ENCODE data around the gene CASKIN1.

Gene CASKIN1

DNA sequence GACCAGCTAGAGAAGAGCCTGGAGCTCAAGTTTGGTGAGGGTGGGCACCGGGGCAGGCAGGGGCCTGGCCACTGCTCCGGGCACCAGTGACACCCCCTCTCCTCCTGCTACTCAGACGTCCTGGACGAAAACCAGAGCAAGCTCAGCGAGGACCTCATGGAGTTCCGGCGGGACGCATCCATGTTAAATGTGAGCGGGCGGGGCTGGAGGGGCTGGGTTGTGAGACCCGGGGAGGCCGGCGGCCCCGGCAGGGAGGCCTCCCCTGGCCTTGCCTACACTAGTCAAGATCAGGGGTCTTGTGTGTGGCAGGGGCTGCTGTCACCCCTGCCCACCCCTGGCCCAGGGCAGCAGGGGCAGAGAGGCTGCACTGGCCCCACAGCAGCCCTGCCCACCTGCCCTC is 23.0 kb downstream of the CASKIN1 start:
- DNase-seq = no peak

DNA sequence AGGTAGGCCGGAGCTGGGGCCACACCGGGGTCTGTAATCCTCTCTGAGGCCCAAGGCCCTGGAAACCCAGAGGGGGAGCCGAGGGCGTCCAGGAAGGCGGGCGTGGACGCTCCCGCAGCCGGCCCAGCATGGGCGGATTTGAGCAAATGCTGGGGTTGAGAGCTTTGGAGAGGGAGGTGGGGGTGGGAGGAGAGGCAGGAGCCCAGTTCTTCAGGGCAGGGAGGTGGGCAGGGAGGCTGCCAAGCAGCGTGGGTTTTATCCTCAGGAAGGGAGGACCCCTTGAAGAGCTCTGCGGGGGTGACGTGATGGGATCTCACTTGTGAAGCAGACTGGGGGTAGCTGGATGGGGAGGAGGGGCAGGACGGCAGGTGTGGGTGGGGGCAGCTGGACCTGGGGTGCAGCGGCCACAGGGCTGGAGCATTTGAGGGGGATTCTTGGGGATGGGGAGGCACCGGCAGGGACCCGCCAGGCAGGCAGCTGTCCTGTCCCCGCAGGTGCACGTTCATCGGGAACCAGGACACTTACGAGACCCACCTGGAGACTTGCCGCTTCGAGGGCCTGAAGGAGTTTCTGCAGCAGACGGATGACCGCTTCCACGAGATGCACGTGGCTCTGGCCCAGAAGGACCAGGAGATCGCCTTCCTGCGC is 23.6 kb downstream of the CASKIN1 start:
- DNase-seq = no peak

DNA sequence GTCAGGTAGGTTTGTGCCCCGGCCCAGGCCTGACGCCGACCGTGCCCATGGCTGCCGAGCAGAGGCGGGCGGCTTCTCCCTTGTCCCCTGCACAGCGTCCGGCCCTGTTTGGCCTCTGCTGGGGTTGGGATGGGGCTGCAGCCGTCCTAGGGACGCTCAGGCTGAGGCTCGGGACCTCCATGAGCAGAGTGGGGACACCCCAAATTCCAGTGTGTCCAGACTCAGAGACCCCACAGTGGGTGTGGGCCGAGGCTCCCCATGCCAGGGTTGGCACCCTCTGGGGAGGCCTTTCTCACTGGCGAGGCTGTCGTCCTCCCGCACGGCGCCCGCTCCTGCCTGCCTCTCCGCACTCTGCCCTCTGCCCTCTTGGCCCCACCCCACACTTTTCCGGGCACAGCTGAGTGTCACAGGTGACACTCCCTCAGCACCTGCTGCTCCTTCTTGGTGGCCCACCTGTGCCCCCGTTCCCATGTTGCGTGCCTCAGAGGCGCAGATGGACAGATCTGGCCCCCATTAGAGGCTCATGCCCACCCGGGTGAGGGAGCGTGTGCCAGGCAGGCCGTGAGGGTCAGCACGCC is 24.7 kb downstream of the CASKIN1 start:
- DNase-seq = no peak

DNA sequence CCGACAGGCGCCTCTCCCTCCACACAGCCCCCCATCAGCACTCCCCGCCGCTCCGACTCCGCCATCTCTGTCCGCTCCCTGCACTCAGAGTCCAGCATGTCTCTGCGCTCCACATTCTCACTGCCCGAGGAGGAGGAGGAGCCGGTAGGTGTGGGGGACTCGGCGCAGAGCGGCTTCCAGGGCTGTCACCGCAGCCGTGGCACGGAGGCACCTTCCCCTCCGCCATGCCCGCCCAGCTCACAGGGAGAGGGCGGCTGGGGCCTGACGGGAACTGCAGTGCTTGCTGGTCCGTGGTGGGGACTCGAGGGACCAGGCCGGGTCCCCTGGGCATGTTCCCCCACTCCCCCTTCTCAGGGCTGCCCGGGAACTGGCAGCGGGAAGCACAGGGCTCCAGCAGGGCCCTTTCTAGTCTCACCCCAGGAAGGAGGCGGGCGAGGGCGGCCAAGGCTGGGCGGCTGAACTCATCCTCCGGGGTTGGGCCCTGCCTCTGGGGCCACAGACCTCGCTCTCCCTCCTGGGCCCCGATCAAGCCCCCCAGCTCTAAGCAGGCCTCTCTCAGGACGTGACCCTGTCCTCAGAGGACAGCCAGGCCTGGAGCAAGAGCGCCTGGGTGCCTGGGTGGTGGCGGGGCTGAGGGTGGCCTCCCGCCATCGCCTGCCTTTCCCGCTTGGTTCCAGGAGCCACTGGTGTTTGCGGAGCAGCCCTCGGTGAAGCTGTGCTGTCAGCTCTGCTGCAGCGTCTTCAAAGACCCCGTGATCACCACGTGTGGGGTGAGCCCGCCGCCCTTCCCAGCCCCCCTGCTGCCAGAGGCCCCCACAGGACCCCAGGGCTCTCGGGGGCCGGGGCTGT is 25.6 kb downstream of the CASKIN1 start:
- no peak for DNase-seq

DNA sequence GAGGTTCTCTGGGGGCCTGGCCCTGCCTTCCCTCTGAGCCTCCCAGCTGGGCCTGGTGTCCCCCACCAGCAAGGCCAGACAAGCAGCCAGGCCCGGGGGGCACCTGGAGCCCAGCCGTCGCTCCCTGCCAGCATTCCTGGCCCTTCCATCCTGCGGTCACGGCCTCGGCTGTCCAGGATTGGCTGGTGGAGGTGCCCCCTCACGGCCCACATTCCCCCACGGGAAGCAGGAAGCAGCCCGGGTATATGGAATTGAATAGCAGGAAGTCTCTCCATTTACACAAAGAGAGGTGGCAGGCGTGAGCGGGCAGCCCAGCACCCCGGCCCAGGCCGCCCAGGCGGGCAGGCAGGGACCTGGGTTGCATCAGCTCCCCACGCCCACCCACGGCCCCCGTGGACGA is 26.3 kb downstream of the CASKIN1 start:
- DNase-seq = no peak

DNA sequence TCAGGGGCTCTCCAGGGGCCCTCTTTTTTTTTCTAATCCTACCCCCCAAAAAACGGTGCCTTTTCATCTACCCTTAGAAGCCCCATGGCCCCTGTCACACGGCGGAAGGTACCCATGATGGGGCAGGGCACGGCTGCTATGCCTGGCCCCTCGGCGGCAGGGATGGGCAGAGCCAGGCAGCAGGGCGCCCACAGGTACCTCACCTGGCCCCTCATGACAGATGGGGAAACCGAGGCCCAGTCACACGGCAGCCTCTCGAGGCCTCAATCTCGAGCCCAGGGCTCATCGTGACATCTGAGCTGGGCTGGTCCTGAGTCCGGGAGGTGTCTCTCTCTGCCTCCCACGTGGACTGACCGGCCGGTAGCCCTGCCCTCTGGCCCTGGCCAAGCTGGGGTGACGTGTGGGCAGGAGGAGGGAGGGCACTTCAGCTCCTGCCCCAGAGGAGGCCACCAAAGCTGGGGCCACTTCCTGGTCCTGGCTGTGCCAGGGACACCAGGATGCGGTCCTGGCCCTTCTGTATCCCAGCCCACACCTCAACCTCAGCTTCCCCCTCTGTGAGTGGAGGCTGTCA is 29.3 kb downstream of the CASKIN1 start:
- DNase-seq = no peak

DNA sequence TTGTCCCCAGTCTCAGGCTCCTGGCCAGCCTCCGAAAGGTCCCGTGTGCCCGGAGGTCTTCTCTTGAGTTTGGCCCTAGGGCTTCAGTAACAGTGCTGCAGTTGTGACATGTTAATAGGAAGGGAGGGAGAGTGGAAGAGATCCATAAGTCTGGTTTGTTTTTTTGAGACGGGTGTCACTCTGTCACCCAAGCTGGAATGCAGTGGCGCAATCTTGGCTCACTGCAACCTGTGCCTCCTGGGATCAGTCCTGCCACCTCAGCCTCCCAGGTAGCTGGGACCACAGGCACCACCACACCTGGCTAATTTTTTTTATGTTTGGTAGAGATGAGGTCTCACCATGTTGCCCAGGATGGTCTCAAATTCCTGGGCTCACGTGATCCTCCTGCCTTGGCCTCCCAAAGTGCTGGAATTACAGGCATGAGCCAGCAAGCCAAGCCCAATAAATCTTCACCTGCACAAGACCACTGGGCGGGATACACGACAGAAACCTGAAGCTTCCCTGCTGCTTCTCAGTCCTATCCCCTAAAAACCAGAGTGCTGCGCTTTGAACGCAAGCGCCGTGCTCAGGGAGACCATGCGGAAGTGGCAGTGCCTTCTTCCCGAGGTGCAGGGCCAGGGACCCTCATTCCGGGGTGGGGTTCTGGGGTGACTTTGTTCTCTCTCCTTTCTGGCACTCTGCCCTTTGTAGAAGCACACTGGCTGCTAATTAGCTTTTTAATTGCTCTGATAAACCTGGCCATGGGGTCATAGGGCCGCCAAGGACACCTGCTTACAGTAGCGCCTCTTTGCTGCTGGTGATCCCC is 29.9 kb downstream of the CASKIN1 start:
- no peak for DNase-seq

DNA sequence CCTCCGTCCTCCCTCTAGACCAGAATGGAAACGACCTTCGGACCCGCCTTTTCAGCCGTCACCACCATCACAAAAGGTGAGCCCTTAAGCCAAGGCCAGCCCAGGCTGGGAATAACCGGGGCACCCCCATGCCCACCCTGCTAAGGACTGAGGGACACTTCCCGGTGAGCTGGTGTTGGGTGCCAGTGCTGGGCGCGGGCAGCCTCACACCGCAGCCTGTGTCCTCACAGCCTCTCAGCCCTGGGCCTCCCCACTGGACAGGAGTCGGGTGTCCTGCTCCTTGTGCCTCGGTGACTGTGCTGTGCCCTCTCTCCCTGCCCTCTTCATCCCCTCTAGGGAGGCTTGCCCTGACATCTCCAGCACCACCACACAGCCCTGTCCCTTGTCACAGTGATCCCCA is 30.5 kb downstream of the CASKIN1 start:
- no peak for DNase-seq

DNA sequence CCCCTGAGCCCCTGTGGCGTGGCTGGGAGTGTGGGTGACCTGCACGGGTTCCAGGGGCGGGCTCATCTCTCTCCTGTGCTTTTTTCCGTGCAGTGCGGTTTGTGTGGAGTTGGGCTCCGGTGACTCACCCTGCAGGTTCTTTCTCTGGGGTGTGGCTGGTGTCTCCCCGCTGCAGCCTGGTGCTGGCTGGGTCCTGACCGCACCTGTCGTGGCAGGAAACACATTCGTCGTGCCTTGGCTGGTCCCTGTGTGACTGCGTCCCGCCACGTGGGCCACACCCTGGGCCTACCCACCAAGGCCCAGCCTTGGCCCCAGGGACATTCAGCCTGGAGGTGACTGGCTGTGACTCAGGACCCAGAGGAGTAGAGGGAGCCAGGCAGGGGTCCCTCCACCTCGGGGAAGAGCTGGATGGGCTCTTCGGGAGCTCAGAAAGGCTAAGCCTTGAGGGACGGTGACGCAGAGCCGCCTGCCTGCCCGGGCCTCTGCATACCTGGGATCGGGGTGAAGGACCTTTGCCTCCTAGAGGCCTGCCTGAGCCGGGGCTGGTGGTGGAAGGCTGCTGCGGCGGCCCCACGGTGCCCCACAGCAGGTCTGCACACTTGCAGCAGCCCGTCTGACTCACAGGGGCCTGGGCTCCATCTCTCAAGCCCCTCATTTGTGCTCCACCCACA is 33.1 kb downstream of the CASKIN1 start:
- no peak for DNase-seq

DNA sequence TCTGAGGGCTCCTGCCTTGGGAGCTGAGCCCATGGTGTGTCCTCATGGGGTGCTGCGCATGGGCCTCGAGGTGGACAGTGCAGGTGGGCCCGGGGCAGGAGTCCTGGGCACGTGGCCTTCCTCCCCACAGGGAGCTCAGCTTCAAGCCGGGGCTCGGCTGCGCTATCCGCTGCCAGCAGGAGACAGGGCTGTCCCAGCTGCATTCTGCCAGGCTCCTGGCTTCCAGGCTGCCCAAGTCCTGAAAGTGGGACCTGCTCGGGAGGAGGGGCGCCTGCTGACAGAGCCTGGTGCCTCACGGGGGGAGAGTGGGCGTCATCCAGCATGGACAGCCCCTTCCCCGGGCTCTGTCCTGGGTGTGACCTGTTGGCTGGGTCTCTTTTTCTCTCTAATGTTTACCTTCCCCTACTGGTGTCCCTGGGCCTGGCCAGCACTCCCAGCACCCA is 33.7 kb downstream of the CASKIN1 start:
- DNase-seq = no peak

DNA sequence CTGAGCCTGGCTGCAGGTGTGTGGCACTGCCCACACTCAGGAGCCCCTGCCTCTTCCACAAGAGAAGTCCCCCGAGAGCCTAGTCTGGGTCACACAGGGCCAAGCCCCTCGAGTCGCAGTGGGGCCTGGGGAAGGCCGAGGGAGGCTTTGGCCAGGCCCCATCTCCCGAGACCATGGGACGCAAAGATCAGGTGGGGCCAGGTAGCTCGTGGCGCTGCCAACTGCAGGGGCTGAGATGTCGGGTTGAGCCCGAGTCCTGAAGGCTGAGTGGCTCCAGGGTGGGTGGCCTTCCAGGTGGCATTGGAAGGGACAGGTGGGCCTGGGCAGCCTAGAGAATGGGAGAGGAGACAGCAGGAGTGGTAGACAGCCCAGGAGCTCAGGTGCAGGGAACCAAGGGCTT is 34.5 kb downstream of the CASKIN1 start:
- no peak for DNase-seq

DNA sequence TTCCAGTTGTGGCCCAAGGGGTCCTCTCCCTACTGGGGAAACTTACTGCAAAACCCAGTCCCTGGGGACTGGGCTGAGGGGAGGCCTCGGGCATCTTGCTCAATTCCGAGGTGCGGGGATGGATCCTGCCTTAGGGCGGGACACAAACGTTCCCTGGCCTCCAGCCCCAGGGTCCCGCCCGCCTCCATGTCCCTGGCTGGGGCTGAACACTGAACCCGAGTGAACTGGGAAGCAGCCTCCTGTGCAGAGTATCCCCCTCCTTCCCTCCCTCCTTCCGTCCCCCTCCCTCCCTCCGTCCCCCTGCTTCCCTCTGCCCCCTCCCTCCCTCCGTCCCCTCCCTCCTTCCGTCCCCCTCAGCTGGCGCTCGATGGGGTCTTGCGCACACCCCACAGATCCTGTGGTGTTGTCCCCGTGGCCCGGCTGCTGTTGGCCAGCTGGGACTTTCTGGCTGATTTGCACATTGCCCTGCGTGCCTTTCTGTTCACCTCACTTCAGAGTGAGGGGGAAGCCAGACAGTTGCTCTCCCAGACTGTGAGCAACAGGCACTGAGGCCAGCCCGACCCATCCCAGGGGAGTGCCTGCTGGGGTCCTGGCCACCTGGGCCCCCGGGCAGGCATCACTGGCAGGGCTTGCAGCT is 35.4 kb downstream of the CASKIN1 start:
- no peak for DNase-seq

DNA sequence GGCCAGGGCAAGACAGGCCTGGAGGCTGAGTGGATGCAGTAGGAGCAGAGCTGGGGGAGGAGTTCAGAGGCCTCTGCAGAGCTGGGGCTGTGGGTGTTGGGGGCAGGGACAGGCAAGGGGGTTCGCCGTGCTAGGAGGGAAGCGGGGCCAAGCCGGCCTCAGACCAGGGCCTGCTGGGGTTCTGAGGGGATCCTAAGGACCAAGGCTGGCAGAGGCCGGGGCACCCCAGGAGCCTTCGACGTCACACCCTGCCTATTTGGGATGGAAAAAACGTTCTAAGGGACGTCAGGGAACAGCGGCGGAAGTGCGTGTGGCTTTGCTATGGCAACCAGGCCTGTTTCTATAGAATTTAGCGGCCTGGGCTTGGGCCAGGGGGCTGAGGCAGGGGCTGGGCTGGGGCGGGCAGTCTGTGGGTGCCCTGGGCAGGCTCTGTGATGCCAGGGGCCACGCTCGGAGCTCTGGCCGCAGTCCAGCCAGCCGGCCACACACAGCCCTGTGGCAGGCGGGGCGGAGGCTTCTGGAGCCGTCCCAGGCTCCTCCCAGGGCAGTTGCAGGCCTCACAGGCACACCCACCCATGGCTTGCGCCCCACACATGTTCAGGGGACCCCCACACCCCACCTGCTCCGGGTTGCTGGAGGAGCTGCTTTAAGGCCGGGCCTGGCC is 37.1 kb downstream of the CASKIN1 start:
- no peak for DNase-seq

DNA sequence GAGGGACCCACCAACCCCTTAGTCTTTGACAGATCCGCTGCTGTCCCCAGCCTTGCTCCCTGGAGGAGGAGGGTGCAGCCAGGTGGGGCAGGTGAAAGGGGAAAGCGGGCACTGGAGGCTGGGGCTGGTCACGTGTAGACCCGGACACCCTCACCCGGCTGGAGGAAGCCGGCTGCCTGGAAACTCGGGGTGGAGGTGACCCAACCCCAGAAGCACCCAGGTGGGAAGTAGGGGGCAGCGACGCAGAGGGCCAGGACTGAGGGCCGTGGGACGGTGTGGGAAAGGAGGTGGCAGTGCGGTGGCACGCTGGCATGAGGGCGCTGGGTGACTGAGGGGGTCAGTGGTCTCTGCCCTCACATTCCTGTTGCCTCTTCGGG is 38.2 kb downstream of the CASKIN1 start:
- no peak for DNase-seq

DNA sequence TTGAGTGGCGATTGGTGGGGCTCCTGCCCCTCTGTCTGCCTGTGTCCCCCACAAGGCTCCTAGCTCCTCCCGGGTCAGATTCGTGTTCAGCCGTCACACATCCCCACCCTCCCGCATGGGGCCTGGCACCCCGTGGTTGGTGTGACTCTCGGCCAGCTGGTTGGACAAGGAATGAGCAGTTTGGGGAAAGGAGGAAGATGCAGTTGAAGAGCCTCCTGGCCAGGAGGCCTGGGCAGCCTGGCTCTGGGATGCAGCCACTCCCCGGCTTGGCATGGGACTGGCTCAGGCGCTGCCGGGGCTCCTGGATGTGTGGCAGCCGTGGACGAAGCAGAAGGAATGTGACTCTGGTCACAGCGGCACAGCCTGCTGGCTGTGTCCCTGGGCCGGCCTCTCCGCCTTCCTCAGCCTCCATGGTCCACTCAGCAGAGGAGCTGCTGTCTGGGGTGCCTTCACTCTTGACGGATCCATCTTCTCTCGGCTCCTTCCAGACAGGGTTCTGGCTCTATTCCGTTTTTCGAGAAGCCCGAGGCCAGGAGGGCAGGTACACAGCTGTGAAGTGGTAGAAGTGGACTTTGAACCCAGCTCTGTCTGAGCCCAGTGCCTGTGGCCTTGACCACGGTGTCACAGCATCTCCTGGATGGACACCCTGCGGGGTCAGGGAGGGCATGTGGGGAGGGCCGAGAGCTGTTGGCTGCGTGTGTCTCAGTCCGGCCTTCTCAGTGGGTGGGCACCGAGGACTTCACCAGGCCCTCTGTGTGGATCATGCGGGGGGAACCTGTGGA is 38.7 kb downstream of the CASKIN1 start:
- DNase-seq = no peak

DNA sequence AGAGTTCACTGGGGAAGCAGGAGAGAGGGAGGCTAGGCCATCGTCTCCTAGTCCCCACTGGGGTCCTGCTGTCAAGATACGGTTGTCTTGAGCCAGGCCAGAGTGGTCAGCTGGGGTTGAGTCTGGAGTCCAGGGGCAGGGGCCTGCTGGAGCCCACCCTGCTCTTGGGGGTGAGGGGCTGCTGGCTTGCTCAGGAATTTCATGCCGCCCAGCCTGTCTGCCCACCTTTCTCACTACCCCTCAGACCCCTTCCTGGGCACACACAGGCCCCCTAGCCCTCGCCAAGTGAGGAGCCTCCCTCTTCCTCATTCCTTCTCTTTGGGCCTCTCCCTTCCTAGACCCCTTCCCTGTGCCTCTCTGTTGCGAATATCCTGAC is 39.6 kb downstream of the CASKIN1 start:
- DNase-seq = no peak

DNA sequence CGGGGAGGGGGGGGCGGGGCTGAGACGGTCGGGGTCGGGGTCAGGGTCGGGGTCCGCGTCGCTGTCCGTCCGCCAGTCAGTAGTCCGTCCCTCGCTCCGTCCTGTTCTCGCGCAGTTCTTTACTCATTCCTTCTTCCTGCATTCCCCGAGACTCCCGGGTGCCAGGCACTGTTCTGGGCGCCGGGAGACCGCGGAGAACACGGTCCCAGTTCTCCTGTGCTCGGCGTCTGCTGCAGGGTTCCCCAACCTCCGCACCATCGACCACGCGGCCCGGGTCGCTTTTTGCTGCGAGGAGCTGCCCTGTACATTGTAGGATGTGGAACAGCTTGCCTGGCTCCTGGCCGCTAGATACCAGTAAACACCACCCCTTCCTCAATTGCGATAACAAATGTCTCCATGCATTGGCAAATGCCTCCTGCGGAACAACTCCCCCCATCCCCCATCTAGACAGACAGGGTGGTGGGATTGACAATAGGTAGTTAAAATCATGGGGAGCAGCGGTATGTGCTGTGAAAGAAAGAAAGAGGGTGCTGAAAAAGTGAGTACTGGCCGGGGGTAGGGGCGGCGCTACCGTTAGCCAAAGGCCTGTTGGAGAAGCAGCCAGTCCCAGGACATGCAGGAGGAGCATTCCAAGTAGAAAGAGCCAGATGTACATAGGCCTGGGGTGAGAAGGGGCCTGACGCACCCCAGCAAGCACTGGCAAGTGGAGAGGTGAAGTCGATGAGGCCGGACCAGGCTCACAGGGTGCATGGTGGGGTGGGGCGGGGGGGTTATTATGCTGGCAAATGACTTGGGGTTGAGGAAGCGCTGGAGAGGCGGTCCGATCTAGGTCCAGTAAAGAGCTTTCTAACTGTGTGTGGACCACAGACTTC is 40.2 kb downstream of the CASKIN1 start:
- no peak for DNase-seq

DNA sequence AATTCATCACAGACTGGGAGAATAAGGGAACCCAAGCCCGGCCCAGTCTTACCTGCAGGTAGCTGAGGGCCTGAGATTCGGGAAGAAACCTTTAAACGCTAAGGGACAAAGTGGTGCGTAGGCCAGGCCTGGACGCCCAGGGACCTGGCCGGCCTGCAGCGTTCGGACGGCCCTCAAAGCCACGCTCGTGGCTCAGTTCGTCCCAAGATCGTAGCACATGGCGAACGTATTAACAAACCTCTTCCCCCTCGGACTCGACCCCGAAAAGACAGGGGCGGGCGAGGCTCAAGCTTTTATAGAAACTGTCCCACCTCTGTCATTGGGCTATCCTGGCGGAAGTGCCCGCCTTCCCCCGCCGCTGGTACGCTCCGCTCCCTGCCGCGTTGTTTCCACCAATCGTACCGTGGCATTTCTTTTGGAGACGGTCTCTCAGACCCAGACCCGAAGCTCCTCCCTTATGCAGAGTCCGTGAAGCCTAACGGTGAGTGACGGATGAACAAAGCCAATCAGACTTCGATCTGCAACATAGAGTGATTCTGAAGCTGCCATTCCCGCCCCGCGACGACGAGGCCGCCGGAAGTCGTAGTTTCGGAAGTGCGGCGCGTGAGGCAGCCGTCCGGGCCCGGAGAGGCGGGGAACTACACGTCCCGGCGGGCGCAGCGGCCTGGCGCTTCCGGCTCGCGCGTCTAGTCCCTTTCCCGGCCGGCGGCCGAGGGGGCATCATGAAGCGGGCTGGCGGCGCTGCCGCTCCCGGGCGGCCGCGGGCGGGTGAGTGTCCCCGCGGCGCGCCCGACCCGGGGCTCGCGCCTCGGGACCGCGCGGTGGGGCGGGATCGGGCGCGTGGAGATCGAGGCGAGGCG is 41.1 kb downstream of the CASKIN1 start, which contains the start of gene TRAF7:
Gene TRAF7 (plus strand): TSS at position 692 of the 860 bp plus-strand sequence. CDS start 8,139 bp downstream, outside the sequence.
- DNase-seq = peak; percentile 100

Data from NCI-H1092 (cell line).